Kidney glomerular epithelial cell (primary cell): ENCODE measurements around the gene GSTM4.

Experiments
- DNase-seq: peaks from one replicate; lab custom pipeline; 2025; lab: John Stamatoyannopoulos, UW

The GSTM4 gene

DNA sequence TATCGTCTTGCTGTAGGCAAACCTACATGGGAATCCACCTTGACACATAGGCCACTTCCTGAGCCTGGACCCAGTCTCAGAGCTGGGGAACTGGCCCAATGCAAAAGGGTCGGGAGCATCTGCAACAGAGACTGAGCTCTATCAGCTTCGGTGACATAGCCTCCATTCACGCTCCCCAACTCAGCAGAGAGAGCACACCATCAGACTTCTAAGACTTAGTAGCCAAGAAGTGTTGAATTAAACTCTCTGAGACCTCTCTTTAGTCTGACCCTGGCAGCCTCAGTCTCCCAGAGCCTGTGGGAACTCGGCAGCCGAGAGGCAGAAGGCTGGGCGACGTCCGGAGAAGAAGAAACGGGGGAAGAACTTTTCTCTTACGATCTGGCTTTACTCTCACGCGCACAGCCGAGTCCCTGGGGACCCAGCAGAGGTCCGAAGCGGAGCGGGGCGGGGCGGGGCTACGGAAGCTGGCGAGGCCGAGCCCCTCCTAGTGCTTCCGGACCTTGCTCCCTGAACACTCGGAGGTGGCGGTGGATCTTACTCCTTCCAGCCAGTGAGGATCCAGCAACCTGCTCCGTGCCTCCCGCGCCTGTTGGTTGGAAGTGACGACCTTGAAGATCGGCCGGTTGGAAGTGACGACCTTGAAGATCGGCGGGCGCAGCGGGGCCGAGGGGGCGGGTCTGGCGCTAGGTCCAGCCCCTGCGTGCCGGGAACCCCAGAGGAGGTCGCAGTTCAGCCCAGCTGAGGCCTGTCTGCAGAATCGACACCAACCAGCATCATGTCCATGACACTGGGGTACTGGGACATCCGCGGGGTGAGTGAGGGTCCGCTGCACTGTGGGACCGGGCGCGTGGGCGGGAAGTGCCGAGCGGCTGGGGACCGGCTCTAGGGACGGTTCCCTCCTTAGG lies at the start of gene GSTM4:
Gene GSTM4, plus strand, starts transcription at position 485 of the 905 bp plus-strand sequence. Its CDS starts 291 bp downstream, at position 776.
- DNase-seq: peak; percentile 40

DNA sequence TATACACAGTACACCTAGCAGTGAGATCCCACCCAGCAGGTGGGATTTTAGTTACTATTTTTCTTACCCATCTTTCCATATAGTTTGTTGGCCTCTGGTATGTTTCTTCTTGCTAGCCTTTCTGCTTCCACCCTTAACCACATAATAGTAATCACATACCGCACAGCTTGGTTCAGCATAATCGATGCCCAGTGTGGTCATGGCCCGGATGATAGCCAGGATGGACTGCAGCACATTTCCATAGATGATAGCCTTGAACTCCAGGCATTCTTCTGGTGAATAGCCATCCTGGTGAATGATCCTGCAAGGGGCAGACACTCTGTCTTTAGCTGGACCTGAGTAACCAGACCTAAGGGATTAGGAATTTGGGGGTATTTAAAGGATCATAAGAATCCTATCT lies 46.0 kb upstream of the GSTM4 start:
- no peak for DNase-seq

DNA sequence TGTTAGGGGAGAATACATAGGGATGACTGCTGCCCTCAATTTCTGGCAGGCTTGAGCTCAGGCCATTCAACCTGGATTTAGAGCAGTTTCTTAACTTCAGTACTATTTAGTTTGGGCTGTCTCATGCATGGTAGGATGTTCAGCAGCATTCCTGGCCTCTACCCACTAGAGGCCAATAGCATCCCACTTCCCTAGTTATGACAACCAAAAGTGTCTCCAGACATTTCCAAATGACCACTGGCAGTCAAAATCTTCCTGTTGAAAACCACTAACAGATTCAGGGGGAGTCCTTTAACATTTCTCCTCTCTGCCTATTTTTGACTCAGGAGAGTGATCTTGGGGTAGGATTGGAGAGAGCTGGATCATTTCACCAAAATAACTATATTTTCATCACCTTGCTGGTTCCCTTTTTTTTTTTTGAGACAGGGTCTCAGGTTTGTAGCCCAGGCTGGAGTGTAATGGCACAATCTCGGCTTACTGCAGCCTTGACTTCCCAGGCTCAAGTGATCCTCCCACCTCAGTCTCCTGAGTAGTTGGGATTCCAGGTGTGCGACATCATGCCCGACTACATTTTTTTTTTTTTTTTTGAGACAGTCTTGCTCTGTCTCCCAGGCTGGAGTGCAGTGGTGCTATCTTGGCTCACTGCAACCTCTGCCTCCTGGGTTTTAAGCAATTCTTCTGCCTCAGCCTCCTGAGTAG lies 45.1 kb upstream of the GSTM4 start:
- DNase-seq: peak; percentile 16

DNA sequence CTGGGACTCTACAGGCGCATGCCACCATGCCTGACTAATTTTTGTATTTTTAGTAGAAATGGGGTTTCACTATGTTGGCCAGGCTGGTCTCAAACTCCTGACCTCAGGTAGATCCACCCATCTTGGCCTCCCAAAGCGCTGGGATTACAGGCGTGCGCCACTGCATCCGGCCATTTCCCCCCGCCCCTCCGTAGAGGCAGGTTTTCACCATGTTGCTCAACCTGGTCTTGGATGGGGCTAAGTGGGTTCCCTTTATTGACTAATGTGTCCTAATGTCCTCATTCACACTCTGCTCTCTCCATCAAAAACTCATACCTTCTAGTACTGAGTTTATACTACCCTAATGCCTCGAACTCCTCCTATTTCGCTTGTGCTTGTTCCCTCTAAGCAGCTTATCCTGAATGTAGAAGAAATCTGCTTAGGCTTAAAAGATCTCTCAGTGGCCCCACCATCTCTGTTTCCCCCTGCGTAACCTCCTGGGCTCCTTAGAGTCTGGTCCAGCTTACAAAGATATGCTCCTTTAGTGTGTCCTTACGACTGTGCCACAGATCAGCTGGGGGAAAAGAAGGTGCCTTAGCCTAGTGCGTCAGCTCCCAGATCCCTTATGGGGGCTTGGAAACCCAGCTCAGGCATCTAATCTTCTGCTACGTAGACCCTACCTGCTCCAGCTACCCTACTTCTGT lies 44.5 kb upstream of the GSTM4 start:
- DNase-seq: no peak

DNA sequence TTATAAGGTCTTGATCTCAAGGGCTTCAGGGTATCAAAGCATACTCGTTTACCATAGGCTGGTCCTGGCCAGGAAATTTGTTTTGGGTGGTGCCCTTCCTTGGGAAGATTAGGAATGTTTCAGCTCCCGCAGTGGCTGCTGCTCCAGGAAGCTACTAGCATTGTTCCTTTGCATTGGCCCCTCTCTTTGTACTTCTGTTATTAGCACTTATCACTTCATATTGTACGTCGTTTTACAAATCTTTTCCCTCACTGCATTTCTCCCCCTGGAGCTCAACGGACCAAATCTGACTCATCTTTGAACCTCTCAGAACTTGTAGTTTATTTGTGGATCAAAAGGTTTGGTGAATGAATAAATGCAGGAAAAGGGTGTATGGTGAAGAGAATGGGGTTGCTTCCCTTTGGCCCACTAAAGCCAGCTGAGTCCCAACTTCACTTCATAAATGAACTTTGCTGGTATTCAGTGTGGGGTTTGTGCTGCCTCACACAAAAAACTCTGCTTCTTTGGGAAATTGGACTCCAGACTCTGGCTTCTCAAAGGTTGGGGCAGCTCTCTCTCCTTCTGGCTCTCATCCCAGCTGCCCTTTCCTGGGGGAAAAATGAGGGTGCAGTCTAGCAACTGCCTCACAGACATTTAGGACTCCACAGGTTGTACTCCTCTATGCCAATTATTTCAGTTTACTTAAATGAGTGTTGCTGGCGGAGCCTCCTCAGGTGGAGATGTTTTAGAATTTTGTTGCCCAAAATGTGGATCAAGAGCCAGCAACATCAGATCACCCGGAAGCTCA lies 42.3 kb upstream of the GSTM4 start:
- DNase-seq: no peak

DNA sequence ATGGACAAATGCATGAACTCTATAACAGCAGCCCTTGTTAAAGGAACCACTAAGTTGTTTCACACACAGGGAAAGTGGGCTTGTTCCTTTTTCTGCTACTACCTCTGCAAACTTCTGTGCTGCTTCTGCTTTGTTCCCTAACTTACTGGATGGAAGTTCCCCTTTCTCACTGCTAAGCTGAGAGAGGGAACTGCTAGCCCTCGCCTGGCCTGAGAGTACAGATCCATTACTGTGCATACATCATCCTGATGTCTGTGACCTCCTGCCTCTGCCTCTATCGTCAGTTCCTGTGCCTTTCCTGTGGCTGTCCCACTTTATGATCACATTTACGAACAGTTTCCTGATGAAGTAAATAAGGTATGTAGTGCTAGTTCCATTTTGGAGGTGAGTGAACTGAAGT lies 40.0 kb upstream of the GSTM4 start:
- no peak for DNase-seq

DNA sequence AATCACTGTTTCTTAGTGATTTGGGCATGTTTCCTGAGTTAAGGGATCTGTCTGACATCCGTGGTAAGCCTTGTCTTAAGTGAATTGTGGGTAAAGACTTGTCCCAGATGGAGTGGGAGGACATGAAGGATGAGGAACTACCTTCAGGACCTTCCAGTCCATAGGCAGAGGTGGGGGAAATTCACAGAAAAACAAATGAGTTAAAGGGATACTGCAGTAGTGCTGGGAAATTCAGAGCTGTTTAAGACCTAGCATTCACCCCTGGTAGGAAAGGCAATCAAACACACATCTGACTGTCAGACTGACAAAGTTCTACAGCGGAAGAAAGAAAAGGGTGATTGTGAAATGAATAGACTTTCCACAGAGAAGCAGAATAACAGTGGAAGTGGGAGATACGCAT lies 39.5 kb upstream of the GSTM4 start:
- no peak for DNase-seq

DNA sequence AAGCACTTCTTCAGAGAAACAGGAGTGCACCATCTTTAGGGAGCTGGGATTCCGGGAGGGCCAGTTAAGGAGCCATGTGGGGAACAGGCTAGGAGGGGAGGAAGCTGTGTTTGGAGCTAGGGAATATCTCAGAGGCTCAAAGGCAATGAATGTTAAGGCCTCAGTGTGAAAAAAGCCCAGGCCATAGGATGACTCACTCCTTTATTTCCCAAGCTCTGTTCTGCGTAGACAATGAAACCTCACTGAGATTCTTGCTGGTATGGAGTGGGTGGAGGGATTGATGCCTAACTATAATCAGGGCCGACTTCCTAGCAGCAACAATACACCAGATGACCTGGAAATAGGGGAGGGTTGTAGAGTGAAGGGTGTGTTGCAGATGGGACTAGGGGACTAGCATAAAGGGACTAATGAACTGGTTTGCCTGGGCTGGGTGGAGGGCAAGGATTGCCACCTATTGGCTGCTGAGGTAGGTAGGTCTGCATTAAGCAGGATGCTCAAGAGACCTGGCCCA lies 38.6 kb upstream of the GSTM4 start:
- DNase-seq: peak; percentile 74

DNA sequence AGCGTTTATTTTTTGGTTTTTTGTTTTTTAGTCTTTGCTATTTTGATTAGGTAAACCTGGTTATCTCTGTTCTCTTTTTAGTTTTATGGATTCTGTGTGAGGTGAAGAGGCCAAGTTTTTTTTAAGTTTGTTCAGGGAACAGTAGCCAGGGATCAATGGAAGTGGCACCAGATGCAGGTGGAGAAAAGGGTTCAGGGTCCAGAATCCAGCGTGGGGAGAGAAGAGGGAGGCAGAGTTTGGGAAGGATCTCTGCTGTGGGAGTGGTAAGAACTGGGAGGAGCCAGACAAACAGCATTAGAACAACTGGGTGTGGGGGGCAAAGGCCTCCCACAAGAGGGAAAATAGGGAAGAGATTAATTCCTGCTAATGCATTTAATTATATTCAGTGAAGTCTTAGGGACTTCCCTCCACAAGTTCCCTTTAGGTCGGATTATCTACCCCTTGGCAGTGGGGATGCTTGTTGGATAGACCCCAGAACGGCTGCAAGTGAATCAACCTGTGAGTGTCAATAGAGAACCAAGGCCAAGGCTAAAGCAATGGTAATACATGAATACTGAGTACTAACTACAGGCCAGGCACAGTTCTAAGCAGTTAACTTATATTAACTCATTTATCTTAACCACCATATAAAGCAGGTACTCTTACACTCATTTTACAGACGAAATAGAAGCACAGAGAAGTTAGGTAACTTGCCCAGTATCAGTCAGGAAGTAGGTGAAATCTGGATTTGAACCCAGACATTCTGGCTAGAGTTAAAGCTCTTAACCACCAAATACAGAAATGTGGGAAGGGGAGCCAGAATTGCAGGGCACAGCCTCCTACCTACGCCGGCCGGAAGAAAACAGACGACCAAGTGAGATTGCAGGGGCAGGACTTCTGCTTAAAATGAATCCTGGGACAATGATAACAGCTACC lies 37.0 kb upstream of the GSTM4 start:
- no peak for DNase-seq

DNA sequence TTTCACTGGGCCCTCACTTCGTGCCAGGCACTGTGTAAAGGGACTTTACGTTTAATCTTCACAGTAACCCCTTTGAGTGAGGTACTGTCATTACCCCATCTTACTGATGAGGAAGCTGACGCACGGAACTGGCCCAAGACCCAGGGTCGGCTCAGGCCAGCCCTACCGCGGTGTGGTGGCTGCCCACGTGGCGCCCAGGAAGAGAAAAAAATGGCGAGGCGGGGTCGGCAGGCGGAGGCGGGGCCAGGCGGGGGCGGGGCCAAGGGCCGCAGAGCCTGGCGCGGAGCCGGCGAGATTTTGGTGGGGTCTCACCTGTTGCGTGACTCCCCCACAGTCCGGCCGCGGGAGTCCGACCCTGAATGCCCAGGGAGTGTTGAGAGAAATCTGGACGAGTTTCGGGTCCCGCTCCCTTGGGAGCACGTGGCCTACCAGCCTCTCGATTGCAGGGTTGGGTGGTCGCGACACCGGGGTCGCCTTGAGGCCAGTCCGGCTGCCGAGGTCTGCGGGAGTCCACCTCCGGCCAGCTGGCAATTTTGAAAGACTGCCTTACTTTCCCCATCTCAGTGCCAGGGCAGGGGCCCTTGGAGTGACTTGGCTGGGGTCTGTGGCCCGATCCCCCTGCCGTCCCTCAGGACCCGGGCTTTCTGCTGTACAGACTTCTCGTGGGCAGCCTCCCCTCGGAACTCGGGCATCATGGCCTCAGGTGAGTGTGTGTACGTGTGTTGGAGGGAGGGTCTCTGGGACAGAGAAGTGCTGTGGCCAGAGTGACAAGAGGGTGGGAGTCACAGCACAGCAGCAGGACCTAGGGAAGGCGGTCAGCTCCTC lies 36.1 kb upstream of the GSTM4 start, which contains the start of the genes AMPD2 and GNAT2:
Gene AMPD2, plus strand, starts transcription at position 262 of the 825 bp plus-strand sequence. CDS start 1,339 bp downstream, outside the sequence.
Gene GNAT2, minus strand, starts transcription at position 41 of the 825 bp plus-strand sequence. CDS start 6,746 bp downstream, outside the sequence.
- peak; percentile 75 for DNase-seq

DNA sequence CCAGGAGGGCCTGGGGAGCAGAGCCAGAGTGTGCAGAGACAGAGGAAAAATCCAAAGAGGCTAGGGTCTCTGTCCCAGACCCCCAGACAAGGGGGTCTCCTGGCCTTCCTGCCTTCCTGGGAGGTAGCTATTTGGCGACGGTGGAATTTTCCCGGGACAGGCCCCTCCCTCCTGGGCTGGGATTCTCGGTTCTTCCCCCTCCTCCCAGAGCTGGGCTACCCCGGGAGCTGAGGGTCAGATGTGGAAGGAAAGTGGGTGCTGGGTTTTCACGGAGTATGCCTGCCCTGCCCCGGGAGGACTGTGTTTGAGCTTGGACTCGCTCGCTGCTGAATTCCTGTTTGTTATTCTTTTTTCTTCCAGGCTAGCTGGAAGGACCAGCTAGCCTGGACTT lies 35.5 kb upstream of the GSTM4 start:
- peak; percentile 59 for DNase-seq

DNA sequence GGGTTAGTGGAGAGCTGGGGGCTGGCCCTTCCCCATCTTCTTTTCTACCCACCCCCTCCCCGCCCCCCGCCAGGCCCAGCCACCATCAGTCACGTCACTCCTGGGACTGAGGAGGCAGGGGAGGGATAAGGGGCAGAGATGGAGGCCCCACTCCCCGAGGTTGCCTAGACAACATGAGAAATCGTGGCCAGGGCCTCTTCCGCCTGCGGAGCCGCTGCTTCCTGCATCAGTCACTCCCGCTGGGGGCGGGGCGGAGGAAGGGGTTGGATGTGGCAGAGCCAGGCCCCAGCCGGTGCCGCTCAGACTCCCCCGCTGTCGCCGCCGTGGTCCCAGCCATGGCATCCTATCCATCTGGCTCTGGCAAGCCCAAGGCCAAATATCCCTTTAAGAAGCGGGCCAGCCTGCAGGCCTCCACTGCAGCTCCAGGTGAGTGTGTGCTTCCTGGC lies 35.0 kb upstream of the GSTM4 start:
- peak; percentile 71 for DNase-seq

DNA sequence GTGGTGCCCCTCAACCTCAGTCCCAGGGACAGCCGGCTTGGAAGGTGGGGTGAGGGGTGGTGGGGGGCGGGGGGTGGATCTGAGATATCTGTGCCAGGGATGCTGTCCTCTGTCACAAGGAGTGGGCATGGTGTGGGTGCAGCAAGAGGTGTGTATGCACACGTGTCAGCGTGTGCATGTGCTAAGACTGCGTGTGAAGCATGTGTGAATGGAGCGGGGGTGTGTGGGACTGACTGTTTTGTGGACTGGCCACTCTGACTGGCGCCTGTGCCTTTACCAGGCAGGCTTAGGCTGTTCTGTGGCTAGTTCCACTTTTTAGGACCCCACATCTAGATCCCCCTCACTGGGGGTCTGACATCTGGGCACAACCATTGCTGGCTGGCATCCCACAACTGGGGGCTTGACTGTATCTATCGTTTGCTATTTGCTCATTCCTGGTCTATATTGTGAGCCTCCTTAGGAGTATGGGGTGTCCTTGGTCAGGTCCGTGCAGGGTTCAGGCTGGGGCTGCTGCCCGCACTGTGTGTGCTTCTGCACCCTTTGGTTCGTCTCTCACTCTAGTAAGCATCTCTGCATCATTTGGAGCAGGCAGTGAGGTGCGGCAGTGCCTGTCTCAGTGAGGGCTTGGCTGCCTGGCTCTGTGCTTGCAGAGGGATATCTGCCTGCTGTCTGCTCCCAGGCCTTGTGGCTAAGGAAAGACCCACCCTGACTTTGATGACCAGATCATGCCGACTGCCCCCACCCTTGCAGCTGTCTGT lies 34.3 kb upstream of the GSTM4 start:
- DNase-seq: no peak

DNA sequence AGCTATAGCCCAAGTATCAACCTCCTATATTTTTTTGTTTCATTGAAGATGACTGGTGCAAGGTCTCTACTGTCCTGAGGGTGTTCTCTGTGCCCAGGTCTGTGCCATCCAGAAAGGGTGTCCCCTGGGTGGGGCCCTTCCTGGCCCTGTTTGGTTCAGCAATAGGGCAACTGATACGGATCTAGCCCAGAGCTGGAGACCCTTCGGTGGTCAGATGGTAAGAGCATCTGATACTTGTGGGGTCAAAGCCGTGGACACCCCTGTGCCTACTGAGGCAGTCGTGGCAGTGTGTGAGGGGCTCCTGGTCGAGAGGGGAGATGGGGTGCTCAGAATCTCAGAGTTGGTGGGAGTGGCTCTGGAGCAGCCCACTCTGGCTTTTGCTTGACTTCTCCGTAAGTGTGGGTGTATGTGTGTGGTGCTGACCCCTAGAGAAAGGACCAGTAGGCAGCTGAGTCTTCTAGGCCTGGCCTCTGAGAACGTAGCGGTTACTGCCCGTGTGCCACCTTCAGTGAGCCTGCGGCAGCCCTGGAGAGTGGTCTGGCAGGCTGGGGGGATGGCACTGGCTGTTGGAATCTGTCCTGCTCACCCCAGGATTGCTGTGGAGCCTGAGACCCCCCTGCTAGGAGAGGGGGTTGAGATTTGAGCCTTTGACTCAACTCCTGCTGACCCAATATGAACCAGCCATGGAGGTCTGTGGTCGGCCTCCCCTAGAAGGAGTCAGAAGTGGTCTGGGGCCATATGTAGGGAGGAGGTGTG lies 33.6 kb upstream of the GSTM4 start:
- no peak for DNase-seq

DNA sequence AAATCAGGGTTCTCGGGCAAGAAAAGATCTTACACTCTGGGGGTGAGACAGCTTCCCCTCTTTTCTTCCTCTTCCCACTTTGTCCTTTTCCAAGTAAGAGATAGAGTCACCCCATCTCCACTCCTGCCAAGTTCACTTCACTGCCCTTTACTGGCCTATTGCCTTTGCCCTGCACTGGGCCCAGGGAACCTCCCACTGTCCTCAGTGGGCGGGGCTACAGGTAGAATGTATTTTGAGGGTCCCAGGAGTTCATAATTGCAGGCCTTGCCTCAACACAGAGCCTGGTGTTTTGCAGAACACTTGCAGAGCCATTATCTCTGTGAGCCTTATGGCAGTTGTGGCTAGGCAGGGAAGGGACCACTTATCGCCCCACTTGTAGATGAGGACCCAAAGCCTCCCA lies 33.0 kb upstream of the GSTM4 start:
- DNase-seq: no peak

DNA sequence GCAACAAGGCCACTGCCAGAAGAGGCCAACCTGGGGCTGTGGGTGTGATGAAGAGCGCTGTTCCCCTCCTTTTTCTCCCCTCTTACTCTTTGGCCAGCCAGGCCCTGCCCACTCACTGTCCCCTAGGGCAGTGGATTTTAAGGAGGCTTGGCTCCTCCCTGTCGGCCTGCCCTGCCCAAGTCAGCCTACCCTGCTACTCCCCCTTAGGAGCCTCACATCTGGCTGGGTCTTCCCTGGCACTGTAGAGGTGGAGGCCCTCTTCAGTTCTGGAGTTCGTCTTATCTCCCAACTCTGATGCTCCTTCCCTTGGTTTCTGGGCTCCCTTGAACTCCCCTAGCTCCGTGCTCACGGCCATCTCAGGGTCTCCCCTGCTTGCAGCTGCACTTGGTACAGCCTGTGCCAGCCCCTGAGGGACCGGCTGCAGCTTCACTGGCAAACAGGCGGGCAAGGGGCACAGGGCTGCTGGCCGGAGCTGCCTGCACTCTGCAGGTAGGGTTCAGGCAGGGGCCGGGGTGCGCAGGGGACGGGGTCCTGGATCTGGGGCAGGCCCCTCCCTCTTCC lies 32.2 kb upstream of the GSTM4 start:
- no peak for DNase-seq

DNA sequence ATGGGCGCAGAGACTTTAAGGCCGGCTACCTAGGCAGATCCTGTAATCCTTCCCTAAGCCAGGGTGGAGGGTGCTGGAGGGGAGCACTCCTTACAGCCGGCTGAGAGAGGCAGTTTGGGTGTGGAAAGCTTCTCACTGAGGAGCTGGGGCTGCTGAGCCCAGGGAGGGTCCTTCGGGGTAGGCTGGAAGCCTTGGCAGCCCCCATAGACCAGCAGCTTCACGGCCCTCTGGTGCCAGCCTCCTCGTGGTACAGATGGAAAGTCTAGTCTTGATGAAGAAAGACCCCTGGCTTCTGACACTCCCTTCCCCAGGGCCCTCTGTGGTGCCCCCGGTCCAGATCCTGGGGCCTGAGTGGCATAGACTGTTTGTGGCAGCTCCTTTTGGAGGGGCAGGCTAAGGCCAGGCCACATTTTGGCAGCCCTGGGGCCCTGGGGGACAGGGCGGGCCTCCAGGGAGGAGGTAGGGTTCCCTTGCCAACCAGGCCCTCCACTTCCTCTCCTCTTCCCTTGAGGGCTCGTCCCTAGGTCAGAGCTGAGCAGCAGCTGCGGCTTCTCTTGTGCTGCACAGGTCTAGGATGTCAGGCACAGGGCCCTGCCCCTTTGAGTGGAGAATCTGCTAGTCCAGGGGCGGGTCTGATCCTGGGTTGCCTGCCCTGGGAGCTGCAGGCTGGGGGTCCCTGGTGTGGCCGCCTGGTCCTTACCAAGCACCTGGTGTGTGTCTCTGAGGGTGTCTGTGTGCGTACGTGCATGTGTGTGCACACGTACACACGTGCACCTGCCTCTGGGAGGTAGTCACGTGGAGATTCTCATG lies 31.5 kb upstream of the GSTM4 start:
- DNase-seq: no peak
